Measurements from ENCODE around the gene XIRP1.

- TF ChIP-seq CTCF (IDR thresholded peaks at IDR 0.05) (no peak), POLR2A (IDR thresholded peaks at IDR 0.05) (no peak)
These were observed 38.1 kb upstream of the XIRP1 start for GRCh38 chr3:39230453-39230852.

Measured in Peyer's patch (tissue), 4 donors.